NOMO-1 treated with DMSO at 0.1 percent for 48 hours (cell line): ENCODE results near the gene ELP1.

Experiments used
- DNase-seq: peaks from one replicate; lab custom pipeline; 2025; ENCODE audit not compliant: unreplicated experiment; lab: John Stamatoyannopoulos, UW

Gene ELP1

GRCh38 chr9:108823829-108824228 lies 110.1 kb downstream of the ELP1 start:
- DNase-seq: no peak
